ENCODE data around the gene AKT1.
"Not testable (repeated sequence)": the region's sequence is repeated elsewhere in the genome, so short reads cannot be mapped to it uniquely, and the experiment has no call there.

Gene AKT1

GRCh38 chr14:104735830-104736642 lies 59.5 kb downstream of the AKT1 start:
- H3K27me3 ChIP-seq (ENCODE audit: insufficient read depth, low read length) = no peaks in the 10 kb centered on the region
- no peaks in the 10 kb centered on the region for H3K4me1 ChIP-seq (ENCODE audit: insufficient read depth, low read length)
- H3K9ac ChIP-seq (ENCODE audit: low read depth, low read length) = no peak overlapping the region
- no peak overlapping the region for H3K4me3 ChIP-seq (ENCODE audit: low read length)
- no peak overlapping the region for H3K27ac ChIP-seq (ENCODE audit: low read depth, low read length)
- H3K36me3 ChIP-seq (ENCODE audit: insufficient read depth, low read length) = peaks cover 4% of the 10 kb centered on the region; the same call in 1 of the 2 replicates
- H3K9me3 ChIP-seq (ENCODE audit: insufficient read depth, low read depth, low read length) = no peaks in the 10 kb centered on the region
- WGBS = 86% methylated on average over 26 of the region's 26 CpGs

GRCh38 chr14:104734991-104735779 lies 60.4 kb downstream of the AKT1 start:
- WGBS = 90% methylated on average over 31 of the region's 31 CpGs
- no peak overlapping the region for H3K9ac ChIP-seq (ENCODE audit: low read depth, low read length)
- H3K27me3 ChIP-seq (ENCODE audit: insufficient read depth, low read length) = no peaks in the 10 kb centered on the region
- H3K4me3 ChIP-seq (ENCODE audit: low read length) = no peak overlapping the region
- H3K27ac ChIP-seq (ENCODE audit: low read depth, low read length) = no peak overlapping the region
- no peaks in the 10 kb centered on the region for H3K4me1 ChIP-seq (ENCODE audit: insufficient read depth, low read length)
- no peaks in the 10 kb centered on the region for H3K9me3 ChIP-seq (ENCODE audit: insufficient read depth, low read depth, low read length)
- peaks cover 3% of the 10 kb centered on the region; the same call in 1 of the 2 replicates for H3K36me3 ChIP-seq (ENCODE audit: insufficient read depth, low read length)

GRCh38 chr14:104734601-104734990 lies 61.0 kb downstream of the AKT1 start:
- H3K9me3 ChIP-seq (ENCODE audit: insufficient read depth, low read depth, low read length) = no peaks in the 10 kb centered on the region
- H3K27me3 ChIP-seq (ENCODE audit: insufficient read depth, low read length) = no peaks in the 10 kb centered on the region
- no peak overlapping the region for H3K4me3 ChIP-seq (ENCODE audit: low read length)
- no peak overlapping the region for H3K27ac ChIP-seq (ENCODE audit: low read depth, low read length)
- H3K4me1 ChIP-seq (ENCODE audit: insufficient read depth, low read length) = no peaks in the 10 kb centered on the region
- WGBS = 92% methylated on average over 9 of the region's 9 CpGs
- H3K9ac ChIP-seq (ENCODE audit: low read depth, low read length) = no peak overlapping the region
- H3K36me3 ChIP-seq (ENCODE audit: insufficient read depth, low read length) = no peaks in the 10 kb centered on the region

GRCh38 chr14:104734051-104734587 lies 61.4 kb downstream of the AKT1 start:
- H3K9ac ChIP-seq (ENCODE audit: low read depth, low read length) = no peak overlapping the region
- no peak overlapping the region for H3K4me3 ChIP-seq (ENCODE audit: low read length)
- H3K9me3 ChIP-seq (ENCODE audit: insufficient read depth, low read depth, low read length) = no peaks in the 10 kb centered on the region
- WGBS = 85% methylated on average over 6 of the region's 6 CpGs
- no peaks in the 10 kb centered on the region for H3K4me1 ChIP-seq (ENCODE audit: insufficient read depth, low read length)
- H3K27ac ChIP-seq (ENCODE audit: low read depth, low read length) = no peak overlapping the region
- H3K27me3 ChIP-seq (ENCODE audit: insufficient read depth, low read length) = no peaks in the 10 kb centered on the region
- no peaks in the 10 kb centered on the region for H3K36me3 ChIP-seq (ENCODE audit: insufficient read depth, low read length)

- no peaks in the 10 kb centered on the region for H3K27me3 ChIP-seq (ENCODE audit: insufficient read depth, low read length)
- H3K9ac ChIP-seq (ENCODE audit: low read depth, low read length) = no peak overlapping the region
- H3K4me1 ChIP-seq (ENCODE audit: insufficient read depth, low read length) = no peaks in the 10 kb centered on the region
- no peaks in the 10 kb centered on the region for H3K9me3 ChIP-seq (ENCODE audit: insufficient read depth, low read depth, low read length)
- WGBS = 88% methylated on average over 23 of the region's 23 CpGs
- H3K4me3 ChIP-seq (ENCODE audit: low read length) = no peak overlapping the region
- H3K36me3 ChIP-seq (ENCODE audit: insufficient read depth, low read length) = no peaks in the 10 kb centered on the region
- no peak overlapping the region for H3K27ac ChIP-seq (ENCODE audit: low read depth, low read length)
Measured at GRCh38 chr14:104732931-104733681, 62.4 kb downstream of the AKT1 start.

- Histone ChIP-seq H3K27ac (ENCODE audit: low read depth, low read length) (no peak overlapping the region), H3K4me1 (ENCODE audit: insufficient read depth, low read length) (no peaks in the 10 kb centered on the region), H3K9ac (ENCODE audit: low read depth, low read length) (no peak overlapping the region), H3K4me3 (ENCODE audit: low read length) (no peak overlapping the region), H3K9me3 (ENCODE audit: insufficient read depth, low read depth, low read length) (no peaks in the 10 kb centered on the region), H3K36me3 (ENCODE audit: insufficient read depth, low read length) (no peaks in the 10 kb centered on the region), H3K27me3 (ENCODE audit: insufficient read depth, low read length) (no peaks in the 10 kb centered on the region)
- WGBS = 83% methylated on average over 14 of the region's 14 CpGs
Measured at GRCh38 chr14:104732355-104732804, 63.2 kb downstream of the AKT1 start.

GRCh38 chr14:104731320-104732294 lies 63.9 kb downstream of the AKT1 start:
- Histone ChIP-seq H3K4me1 (ENCODE audit: insufficient read depth, low read length) (no peaks in the 10 kb centered on the region), H3K4me3 (ENCODE audit: low read length) (no peak overlapping the region), H3K27ac (ENCODE audit: low read depth, low read length) (no peak overlapping the region), H3K27me3 (ENCODE audit: insufficient read depth, low read length) (no peaks in the 10 kb centered on the region), H3K36me3 (ENCODE audit: insufficient read depth, low read length) (no peaks in the 10 kb centered on the region), H3K9ac (ENCODE audit: low read depth, low read length) (no peak overlapping the region), H3K9me3 (ENCODE audit: insufficient read depth, low read depth, low read length) (no peaks in the 10 kb centered on the region)
- 90% methylated on average over 18 of the region's 18 CpGs for WGBS

GRCh38 chr14:104730487-104730886 lies 65.1 kb downstream of the AKT1 start:
- H3K9me3 ChIP-seq (ENCODE audit: insufficient read depth, low read depth, low read length) = no peaks in the 10 kb centered on the region
- no peaks in the 10 kb centered on the region for H3K36me3 ChIP-seq (ENCODE audit: insufficient read depth, low read length)
- no peaks in the 10 kb centered on the region for H3K4me1 ChIP-seq (ENCODE audit: insufficient read depth, low read length)
- no peak overlapping the region for H3K27ac ChIP-seq (ENCODE audit: low read depth, low read length)
- no peak overlapping the region for H3K4me3 ChIP-seq (ENCODE audit: low read length)
- 81% methylated on average over 5 of the region's 5 CpGs for WGBS
- no peak overlapping the region for H3K9ac ChIP-seq (ENCODE audit: low read depth, low read length)
- H3K27me3 ChIP-seq (ENCODE audit: insufficient read depth, low read length) = no peaks in the 10 kb centered on the region

GRCh38 chr14:104729835-104730181 lies 65.7 kb downstream of the AKT1 start:
- 87% methylated on average over 10 of the region's 16 CpGs for WGBS
- Histone ChIP-seq H3K27me3 (ENCODE audit: insufficient read depth, low read length) (no peaks in the 10 kb centered on the region), H3K4me3 (ENCODE audit: low read length) (no peak overlapping the region), H3K9ac (ENCODE audit: low read depth, low read length) (no peak overlapping the region), H3K9me3 (ENCODE audit: insufficient read depth, low read depth, low read length) (no peaks in the 10 kb centered on the region), H3K4me1 (ENCODE audit: insufficient read depth, low read length) (peaks cover 4% of the 10 kb centered on the region; the same call in 1 of the 2 replicates), H3K27ac (ENCODE audit: low read depth, low read length) (no peak overlapping the region), H3K36me3 (ENCODE audit: insufficient read depth, low read length) (no peaks in the 10 kb centered on the region)

GRCh38 chr14:104729176-104729834 lies 66.2 kb downstream of the AKT1 start:
- H3K36me3 ChIP-seq (ENCODE audit: insufficient read depth, low read length); H3K4me1 ChIP-seq (ENCODE audit: insufficient read depth, low read length); H3K27me3 ChIP-seq (ENCODE audit: insufficient read depth, low read length); H3K9ac ChIP-seq (ENCODE audit: low read depth, low read length); H3K9me3 ChIP-seq (ENCODE audit: insufficient read depth, low read depth, low read length); H3K4me3 ChIP-seq (ENCODE audit: low read length); H3K27ac ChIP-seq (ENCODE audit: low read depth, low read length): not testable (repeated sequence)
- 87% methylated on average over 20 of the region's 73 CpGs for WGBS
